ENCODE results near the gene RHOB.
"Not testable (repeated sequence)": the region's sequence is repeated elsewhere in the genome, so short reads cannot be mapped to it uniquely, and the experiment has no call there.

The RHOB gene

DNA sequence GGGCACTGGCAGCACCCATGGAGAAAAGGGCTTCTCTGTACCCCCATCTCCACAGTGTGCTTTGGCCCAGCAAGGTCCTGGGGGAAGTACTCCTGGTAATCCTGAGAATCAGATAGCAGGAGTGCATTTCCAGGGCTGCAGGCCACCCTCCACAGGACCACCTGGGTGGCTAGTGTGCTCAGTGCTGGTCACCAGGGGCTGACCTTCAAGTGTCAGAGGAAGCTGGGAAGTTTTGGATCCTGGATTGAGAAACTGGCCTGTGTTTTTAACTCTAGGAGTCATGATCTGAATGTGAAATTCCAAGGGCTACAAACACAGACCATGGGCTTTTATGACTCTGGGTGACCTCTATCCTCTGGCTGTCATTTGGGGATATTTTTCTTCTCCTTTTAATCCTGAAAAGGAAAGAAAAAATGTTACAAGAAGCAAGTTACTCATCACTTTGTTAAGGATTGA is 9.3 kb downstream of the RHOB start:
- DNase-seq (ENCODE audit: low read depth, low spot score), result no peak
- H3K9ac ChIP-seq (ENCODE audit: insufficient read length), result no peak overlapping the region
- H3K4me3 ChIP-seq, result no peak overlapping the region
- H3K27ac ChIP-seq, result no peak overlapping the region
- no peaks in the 10 kb centered on the region for H3K36me3 ChIP-seq (ENCODE audit: insufficient read depth, low read length)
- no peak for TF ChIP-seq EZH2 (IDR thresholded peaks at IDR 0.05)
- no peak for TF ChIP-seq POLR2AphosphoS5 (IDR thresholded peaks at IDR 0.05; ENCODE audit: borderline replicate concordance, low read depth, low read length)
- no peak for TF ChIP-seq FOXP2 (optimal IDR thresholded peaks at IDR 0.05; ENCODE audit: control extremely low read depth, extremely low read length, insufficient read depth)
- H3K9me3 ChIP-seq (ENCODE audit: low read depth, low read length), result no peaks in the 10 kb centered on the region

DNA sequence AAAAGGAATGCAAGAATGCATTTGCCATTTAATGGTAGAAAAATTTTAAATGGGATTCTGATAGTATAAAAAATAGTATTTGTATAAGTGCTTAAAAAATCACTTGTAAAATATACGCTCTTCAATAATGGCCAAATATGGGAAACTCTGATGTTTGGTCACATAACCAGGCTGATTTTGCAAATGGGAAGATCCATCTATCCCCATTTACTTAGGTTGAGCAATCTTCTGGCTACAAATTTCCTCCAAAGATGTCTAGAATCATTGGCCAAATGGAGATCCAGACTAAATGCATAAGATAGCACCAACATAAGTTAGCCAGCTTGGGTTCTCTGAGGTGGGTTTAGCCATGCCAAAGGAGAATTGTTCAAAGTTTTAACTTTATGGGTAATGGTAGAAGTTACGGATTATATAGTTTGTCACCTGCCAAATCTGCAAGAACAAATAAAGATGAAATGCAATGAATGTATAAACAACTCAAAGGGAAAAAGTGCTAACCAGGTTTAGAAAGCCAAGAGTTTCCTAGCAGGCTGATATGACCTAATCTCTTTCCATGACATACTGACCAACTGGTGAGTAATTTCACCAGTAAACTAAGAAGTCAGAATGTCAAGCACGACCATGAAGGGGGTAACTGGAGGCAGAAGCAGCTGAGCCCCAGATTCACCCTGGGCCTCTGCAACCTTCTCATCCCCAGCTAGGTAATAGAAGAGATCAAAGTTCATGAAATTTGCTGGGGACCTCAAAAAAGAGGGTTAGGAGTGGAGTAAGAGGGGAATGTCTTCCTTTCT is 10.0 kb downstream of the RHOB start:
- Histone ChIP-seq H3K4me3 (no peak overlapping the region), H3K27ac (no peak overlapping the region), H3K9me3 (ENCODE audit: low read depth, low read length) (no peaks in the 10 kb centered on the region), H3K9ac (ENCODE audit: insufficient read length) (no peak overlapping the region), H3K36me3 (ENCODE audit: insufficient read depth, low read length) (no peaks in the 10 kb centered on the region)
- TF ChIP-seq FOXP2 (optimal IDR thresholded peaks at IDR 0.05; ENCODE audit: control extremely low read depth, extremely low read length, insufficient read depth), result no peak
- DNase-seq (ENCODE audit: low read depth, low spot score), result no peak

DNA sequence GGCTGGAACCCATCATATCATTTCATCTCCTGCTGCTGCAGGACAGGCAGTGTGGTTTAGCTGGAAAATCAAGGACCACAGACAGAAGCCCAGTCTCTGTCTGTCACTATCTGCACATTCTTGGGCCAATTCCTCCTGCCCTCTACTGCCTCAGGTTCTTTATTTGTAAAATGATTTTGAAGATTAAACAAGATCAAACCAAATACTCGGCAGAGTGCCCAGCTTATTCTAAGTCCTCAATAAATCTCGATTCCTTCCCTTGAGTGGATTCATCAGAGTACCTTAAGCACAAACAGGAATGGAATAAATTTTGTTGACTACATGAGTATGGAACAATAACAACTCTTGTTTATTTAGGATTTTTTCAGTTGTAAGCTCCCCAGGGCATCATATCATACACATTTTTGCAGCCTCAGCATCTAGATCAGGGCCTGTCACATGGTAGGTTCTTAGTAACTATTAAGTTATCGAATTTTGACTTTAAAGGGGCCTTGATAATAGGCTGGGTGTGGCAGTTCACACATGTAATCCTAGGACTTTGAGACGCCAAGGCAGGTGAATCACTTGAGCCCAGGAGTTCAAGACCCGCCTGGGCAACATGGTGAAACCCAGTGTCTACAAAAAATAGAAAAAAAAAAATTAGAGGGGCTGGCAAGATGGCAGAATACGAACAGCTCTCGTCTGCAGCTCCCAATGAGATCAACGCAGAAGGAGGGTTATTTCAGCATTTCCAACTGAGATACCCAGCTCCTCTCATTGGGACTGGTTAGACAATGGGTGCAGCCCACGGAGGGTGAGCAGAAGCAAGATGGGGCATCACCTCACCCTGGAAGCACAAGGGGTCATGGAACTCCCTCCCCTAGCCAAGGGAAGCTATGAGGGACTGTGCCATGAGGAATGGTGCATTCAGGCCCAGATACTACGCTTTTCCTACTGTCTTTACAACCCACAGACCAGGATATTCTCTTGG is 11.1 kb downstream of the RHOB start:
- Histone ChIP-seq H3K4me3 (no peak overlapping the region), H3K27ac (no peak overlapping the region), H3K9me3 (ENCODE audit: low read depth, low read length) (no peaks in the 10 kb centered on the region), H3K36me3 (ENCODE audit: insufficient read depth, low read length) (no peaks in the 10 kb centered on the region), H3K9ac (ENCODE audit: insufficient read length) (no peak overlapping the region)
- no peak for DNase-seq (ENCODE audit: low read depth, low spot score)
- TF ChIP-seq EZH2 (IDR thresholded peaks at IDR 0.05) (no peak), FOXP2 (optimal IDR thresholded peaks at IDR 0.05; ENCODE audit: control extremely low read depth, extremely low read length, insufficient read depth) (no peak), POLR2AphosphoS5 (IDR thresholded peaks at IDR 0.05; ENCODE audit: borderline replicate concordance, low read depth, low read length) (no peak)

DNA sequence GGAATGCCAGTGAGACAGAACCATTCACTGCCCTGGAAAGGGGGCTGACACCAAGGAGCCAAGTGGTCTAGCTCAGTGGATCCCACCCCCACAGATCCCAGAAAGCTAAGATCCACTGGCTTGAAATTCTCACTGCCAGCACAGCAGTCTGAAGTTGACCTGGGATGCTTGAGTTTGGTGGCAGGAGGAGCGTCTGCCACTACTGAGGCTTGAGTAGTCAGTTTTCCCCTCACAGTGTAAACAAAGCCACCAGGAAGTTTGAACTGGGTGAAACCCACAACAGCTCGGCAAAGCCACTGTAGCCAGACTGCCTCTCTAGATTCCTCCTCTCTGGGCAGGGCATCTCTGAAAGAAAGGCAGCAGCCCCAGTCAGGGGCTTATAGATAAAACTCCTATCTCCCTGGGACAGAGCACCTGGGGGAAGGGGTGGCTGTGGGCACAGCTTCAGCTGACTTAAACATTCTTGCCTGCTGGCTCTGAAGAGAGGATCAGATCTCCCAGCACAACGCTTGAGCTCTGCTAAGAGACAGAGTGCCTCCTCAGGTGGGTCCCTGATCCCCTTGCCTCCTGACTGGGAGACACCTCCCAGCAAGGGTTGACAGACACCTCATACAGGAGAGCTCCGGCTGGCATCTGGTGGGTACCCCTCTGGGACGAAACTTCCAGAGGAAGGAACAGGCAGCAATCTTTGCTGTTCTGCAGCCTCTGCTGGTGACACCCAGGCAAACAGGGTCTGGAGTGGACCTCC is 12.0 kb downstream of the RHOB start:
- not testable (repeated sequence) for H3K4me3 ChIP-seq; H3K9ac ChIP-seq (ENCODE audit: insufficient read length); H3K36me3 ChIP-seq (ENCODE audit: insufficient read depth, low read length); H3K9me3 ChIP-seq (ENCODE audit: low read depth, low read length); H3K27ac ChIP-seq; DNase-seq (ENCODE audit: low read depth, low spot score)

DNA sequence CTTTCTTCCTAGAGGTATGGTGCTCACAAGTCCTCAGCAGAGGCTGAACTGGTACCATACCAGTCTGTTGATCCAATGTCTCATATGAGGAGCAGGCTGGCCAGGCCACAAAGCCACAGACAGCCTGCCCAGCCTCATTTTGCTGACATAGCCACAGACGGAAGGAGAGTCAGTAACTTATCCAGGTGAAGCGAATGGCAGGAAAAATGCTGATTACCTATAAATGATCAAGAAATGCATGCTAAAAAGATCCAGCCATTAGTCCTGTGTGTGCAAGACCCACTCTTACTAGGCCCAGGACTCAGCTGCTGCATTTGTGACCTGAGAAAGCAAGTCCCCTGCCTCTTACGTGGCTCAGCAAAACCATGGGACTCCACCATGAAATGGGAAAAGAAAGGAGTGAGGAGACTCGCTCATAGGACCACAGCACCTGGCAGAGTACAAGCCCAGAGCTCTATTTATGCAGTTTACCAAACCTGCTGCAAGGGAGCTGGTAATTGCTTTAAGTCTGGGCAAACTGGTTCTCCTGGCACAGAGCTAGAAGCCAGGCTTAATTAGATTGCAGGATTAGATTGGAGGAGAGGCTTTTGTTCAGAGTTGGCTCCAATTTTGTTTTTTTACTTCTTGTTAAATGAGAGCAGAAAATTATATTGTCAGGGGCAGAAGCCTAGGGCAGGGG is 19.0 kb downstream of the RHOB start:
- Histone ChIP-seq H3K36me3 (ENCODE audit: insufficient read depth, low read length) (no peaks in the 10 kb centered on the region), H3K27ac (no peak overlapping the region), H3K4me3 (no peak overlapping the region), H3K9ac (ENCODE audit: insufficient read length) (no peak overlapping the region), H3K9me3 (ENCODE audit: low read depth, low read length) (no peaks in the 10 kb centered on the region)
- TF ChIP-seq POLR2AphosphoS5 (IDR thresholded peaks at IDR 0.05; ENCODE audit: borderline replicate concordance, low read depth, low read length) (no peak), EZH2 (IDR thresholded peaks at IDR 0.05) (no peak), FOXP2 (optimal IDR thresholded peaks at IDR 0.05; ENCODE audit: control extremely low read depth, extremely low read length, insufficient read depth) (no peak)
- no peak for DNase-seq (ENCODE audit: low read depth, low spot score)

DNA sequence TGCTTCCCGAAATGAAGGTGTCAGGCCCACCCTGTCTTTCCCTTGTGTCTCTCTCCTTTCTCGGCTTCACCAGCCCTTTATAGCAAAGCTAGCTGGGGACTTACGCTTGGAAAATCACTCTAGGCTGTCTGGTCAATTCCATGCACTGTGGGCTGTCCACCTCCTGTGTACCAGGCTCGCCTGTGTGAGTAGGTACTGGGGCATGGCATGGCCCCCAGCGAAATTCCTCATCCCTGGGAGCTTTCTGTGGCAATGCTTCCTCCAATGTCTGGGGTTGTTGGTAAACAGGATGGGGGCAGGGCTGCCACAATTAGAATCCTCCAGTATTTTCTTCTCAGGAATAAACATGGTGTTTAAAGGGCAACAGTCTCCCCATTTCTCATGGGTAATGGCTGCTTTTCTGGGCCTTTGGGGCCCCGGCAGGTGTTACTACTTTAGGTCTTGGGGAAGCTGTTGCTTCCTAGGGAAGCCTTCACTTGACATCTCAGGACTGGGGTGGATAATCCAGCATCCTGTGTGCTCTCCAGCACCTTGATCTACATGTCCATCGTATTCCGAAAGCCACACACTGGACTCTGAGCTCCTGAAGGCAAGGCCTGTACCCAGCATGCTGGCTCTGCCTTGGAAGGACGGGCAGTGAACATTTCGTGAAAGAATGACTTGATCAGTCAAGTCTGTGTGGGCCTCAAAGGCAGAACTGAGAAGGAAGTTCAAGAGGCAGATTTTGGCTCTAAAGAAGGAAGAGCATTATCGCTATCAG is 21.1 kb downstream of the RHOB start:
- TF ChIP-seq EZH2 (IDR thresholded peaks at IDR 0.05), result no peak
- TF ChIP-seq FOXP2 (optimal IDR thresholded peaks at IDR 0.05; ENCODE audit: control extremely low read depth, extremely low read length, insufficient read depth), result no peak
- Histone ChIP-seq H3K36me3 (ENCODE audit: insufficient read depth, low read length) (no peaks in the 10 kb centered on the region), H3K27ac (no peak overlapping the region), H3K9ac (ENCODE audit: insufficient read length) (no peak overlapping the region), H3K9me3 (ENCODE audit: low read depth, low read length) (no peaks in the 10 kb centered on the region), H3K4me3 (no peak overlapping the region)
- DNase-seq (ENCODE audit: low read depth, low spot score), result no peak

DNA sequence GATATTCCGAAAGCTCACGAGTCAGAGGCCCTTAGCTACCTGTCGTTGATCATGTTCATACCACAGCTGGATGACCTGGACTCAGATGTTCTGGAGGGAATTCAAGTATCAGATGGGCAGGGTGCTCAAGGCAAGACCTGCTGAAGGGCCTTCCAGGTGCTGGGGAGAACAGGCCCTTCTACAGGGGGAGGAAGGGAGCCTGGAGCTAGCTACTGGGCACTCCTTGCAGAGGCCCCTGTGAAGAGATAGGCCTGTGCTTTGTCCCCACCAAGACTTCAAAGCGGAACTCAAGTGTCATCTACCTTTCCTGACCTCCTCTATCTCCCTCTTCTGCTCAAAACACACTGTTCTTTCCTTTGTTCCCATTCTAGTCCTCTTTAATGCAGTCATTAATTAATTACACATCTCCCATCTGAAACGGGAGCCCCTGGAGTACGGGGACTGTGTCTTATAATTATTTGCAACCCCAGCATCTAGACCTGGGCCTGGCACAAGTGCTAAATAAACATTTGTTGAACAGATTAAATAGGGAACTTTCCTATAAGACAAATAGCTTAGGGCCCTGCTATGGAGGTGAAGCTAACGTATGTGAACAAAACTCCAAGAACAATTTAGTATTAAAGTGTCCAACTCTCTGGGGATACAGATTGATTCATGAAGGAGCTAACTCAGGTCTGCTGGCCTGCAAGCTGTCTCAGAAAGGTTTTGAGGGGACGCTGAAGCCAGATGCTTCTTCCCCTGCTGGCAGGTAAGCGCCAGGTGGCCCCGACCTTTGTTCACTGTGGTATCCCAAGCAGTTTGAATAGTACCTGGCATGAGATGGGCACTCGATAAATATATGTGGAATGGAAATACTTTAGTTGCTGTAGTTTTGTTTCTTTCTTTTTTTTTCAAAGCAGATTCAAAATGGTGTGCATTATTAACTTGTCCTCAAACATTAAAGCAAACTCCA is 22.0 kb downstream of the RHOB start:
- H3K36me3 ChIP-seq (ENCODE audit: insufficient read depth, low read length), result no peaks in the 10 kb centered on the region
- H3K9ac ChIP-seq (ENCODE audit: insufficient read length), result no peak overlapping the region
- no peak overlapping the region for H3K27ac ChIP-seq
- H3K4me3 ChIP-seq, result no peak overlapping the region
- TF ChIP-seq EZH2 (IDR thresholded peaks at IDR 0.05), result no peak
- TF ChIP-seq FOXP2 (optimal IDR thresholded peaks at IDR 0.05; ENCODE audit: control extremely low read depth, extremely low read length, insufficient read depth), result no peak
- no peak for TF ChIP-seq POLR2AphosphoS5 (IDR thresholded peaks at IDR 0.05; ENCODE audit: borderline replicate concordance, low read depth, low read length)
- H3K9me3 ChIP-seq (ENCODE audit: low read depth, low read length), result no peaks in the 10 kb centered on the region
- DNase-seq (ENCODE audit: low read depth, low spot score), result no peak

All from SK-N-MC (cell line).